GM19193 (cell line): Measurements from ENCODE around the gene PIK3CA.

Experiments used
- POLR2A ChIP-seq: IDR thresholded peaks from 4 replicates; pipeline ENCODE4 v1.6.1; 2011; ENCODE audit not compliant: insufficient read depth, insufficient read length; ENCODE audit errors: extremely low read depth

Gene PIK3CA

GRCh38 chr3:179229177-179229576 lies 81.0 kb downstream of the PIK3CA start:
- TF ChIP-seq POLR2A = no peak

- TF ChIP-seq POLR2A = no peak
These were observed 84.9 kb downstream of the PIK3CA start for GRCh38 chr3:179233043-179233442.

DNA sequence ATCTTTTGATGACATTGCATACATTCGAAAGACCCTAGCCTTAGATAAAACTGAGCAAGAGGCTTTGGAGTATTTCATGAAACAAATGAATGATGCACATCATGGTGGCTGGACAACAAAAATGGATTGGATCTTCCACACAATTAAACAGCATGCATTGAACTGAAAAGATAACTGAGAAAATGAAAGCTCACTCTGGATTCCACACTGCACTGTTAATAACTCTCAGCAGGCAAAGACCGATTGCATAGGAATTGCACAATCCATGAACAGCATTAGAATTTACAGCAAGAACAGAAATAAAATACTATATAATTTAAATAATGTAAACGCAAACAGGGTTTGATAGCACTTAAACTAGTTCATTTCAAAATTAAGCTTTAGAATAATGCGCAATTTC lies 86.0 kb downstream of the PIK3CA start:
- no peak for TF ChIP-seq POLR2A

GRCh38 chr3:179236669-179237301 lies 88.6 kb downstream of the PIK3CA start:
- no peak for TF ChIP-seq POLR2A

DNA sequence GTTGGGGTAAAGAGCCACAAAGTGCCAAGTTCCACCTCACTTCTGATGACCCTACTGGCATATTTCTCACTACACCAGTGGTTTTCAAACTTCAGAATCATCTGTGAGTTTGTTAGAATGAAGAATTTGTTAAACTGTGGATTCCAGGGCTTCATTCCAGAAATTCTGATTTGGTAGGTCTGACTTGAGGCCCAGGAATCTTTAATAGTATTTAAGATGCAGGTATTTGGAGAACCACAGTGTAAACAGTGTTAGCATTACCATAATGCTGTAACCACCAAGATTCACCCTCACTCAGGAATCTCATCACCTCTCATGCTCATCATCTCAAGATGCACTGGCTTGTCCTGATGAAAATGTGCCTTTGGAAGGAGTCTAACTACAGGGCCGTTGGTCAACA lies 96.7 kb downstream of the PIK3CA start:
- TF ChIP-seq POLR2A = no peak

GRCh38 chr3:179247289-179248015 lies 99.3 kb downstream of the PIK3CA start:
- TF ChIP-seq POLR2A = no peak

GRCh38 chr3:179250803-179251476 lies 102.8 kb downstream of the PIK3CA start, which contains the start of gene KCNMB3:
Gene KCNMB3 (minus strand): TSS chr3:179251114. CDS start chr3:179250990, 124 bp downstream.
- no peak for TF ChIP-seq POLR2A

GRCh38 chr3:179256813-179257212 lies 108.7 kb downstream of the PIK3CA start:
- TF ChIP-seq POLR2A = no peak

DNA sequence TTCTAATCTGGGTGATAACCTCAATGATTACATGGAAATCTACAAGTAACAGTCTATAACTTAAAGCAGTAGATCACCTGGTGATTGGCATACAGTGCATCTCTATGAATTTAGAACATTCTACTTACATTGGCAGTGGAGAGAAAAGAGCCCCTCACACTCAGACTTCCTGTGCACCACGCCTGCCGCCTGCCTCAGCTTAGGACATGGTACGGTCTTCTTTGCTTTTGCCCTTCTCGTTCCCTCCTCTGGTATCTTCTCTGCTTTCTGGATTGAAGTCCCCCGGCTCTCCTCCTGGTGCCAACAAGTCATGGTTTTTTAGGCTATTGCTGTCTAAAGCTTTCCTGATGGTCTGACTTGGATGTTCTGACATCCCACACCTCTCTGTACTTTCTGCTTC lies 110.7 kb downstream of the PIK3CA start:
- TF ChIP-seq POLR2A = no peak

GRCh38 chr3:179260949-179261765 lies 113.0 kb downstream of the PIK3CA start:
- peak; percentile 59 for TF ChIP-seq POLR2A

DNA sequence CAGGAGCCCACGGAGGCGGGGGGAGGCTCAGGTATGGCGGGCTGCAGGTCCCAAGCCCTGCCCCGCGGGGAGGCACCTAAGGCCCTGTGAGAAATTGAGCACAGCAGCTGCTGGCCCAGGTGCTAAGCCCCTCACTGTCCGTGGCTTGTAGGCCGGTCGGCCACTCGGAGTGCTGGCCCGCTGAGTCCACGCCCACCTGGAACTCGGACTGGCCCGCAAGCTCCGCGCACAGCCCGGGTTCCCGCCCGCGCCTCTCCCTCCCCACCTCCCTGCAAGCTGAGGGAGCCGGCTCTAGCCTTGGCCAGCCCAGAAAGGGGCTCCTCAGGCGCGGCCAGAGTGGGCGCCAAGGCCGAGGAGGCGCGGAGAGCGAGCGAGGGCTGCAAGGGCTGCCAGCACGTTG lies 115.0 kb downstream of the PIK3CA start:
- TF ChIP-seq POLR2A = no peak

- no peak for TF ChIP-seq POLR2A
These were observed 116.3 kb downstream of the PIK3CA start for GRCh38 chr3:179264449-179264848.

DNA sequence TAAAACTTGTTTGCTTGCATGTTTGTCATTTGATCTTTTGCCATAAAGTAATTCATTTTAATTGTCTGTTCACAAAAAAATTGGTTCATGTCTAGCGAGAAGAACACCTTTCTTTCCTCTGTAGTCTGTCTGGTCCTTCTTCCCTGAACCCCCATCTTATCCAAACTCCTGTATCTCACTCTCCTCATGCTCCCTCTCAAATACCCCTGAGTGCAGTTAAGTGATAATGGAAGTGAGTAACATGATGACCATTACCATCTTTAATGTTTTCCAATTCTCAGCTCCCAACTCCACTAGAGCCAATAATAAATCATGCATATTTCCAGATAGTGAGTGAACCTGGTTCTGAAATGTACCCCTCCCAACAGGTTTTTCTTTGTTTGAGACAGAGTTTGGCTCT lies 116.9 kb downstream of the PIK3CA start:
- TF ChIP-seq POLR2A = no peak

DNA sequence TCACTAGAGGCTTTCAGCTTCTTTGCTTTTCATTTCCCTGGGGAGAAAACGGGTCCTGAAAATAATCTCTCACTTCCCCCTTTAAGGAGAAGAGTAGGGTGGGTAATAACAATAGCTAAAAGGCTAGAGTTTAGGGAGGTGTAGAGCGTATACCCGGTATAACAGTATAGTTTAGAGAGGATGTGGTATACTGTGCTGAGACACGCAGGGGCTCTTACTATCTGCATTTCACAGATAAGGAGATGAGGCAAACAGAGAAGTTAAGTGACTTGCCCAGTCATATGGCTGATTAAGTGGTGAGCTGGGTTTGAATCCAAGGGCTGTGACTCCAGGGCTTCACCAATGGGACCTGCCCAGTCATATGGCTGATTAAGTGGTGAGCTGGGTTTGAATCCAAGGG lies 117.7 kb downstream of the PIK3CA start:
- TF ChIP-seq POLR2A = no peak

DNA sequence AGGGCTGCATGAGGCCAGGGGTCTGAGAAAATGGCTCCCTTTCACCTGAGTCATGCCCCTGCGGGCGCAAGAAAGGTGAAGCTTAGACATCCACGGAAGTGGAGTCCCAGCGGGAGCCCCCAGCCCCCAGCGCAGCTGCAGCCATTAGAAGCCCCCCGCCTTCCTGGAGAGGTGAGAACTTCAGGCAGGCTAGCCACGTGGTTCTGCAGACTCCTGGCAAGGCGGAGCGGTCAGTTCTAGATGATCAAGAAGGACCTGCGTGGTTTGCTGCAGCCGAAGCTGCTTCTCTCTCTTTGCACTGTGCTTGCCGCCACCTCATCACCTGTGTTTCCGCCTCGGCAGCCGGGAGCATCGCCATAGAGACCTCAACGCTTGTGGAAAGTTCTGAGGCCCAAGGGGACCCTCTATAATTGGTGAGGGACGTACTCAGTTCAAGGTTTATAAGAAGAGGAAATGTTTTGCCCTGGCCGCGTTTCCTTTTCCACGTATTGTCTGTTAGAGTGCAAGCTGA lies 118.6 kb downstream of the PIK3CA start:
- TF ChIP-seq POLR2A = no peak
